Prostate gland (tissue), 2 donors: ENCODE measurements around the gene ZNF263. TPM values are rescaled to one million over a fixed set of nuclear protein-coding genes. Genes with fewer than 3 reads are reported as not detected.

ENCODE experiments used
- DNase-seq: peaks from one replicate; pipeline ENCODE4 v3.0.0-alpha.2; 2019; ENCODE audit warnings: low spot score
- H3K27ac ChIP-seq, 2 donors: fragments of 200-600 bp; sonication (generic); 2 replicates each; pipeline ENCODE4 v1.5.1; 2017 to 2019
- H3K27me3 ChIP-seq: fragments of 200-600 bp; sonication (generic); replicated peaks from 2 replicates; pipeline ENCODE4 v1.5.1; 2019; ENCODE audit not compliant: insufficient read depth
- H3K36me3 ChIP-seq, 2 donors: fragments of 200-600 bp; sonication (generic); 1 replicate in 1 of 2; 2 replicates in 1 of 2; pipeline versions ENCODE4 v1.5.1 to v1.8.1; 2017 to 2019
- H3K4me1 ChIP-seq: fragments of 200-600 bp; sonication (generic); replicated peaks from 2 replicates; pipeline ENCODE4 v1.5.1; 2019
- H3K4me3 ChIP-seq, 2 donors: fragments of 200-600 bp; sonication (generic); 2 replicates each; pipeline ENCODE4 v1.5.1; 2017 to 2019
- H3K9me3 ChIP-seq: fragments of 200-600 bp; sonication (generic); 2 replicates; pipeline ENCODE4 v1.5.1; 2017
- CTCF ChIP-seq, 4 experiments: fragments of 200-600 bp in 2 of 4; fragments of 450-650 bp in 2 of 4; sonication (generic) in 2 of 4; IDR thresholded peaks; 1 replicate in 3 of 4; 2 replicates in 1 of 4; pipeline ENCODE4 v1.5.1; 2016 to 2019; ENCODE audit warnings: antibody characterized with exemption in 4 of 4, mild to moderate bottlenecking in 2 of 4, moderate library complexity in 2 of 4
- POLR2A ChIP-seq: fragments of 450-650 bp; IDR thresholded peaks from one replicate; pipeline ENCODE4 v1.6.1; 2016; ENCODE audit warnings: antibody characterized with exemption, mild to moderate bottlenecking
- POLR2AphosphoS5 ChIP-seq: sonication (generic); formaldehyde crosslinking; IDR thresholded peaks from one replicate; pipeline ENCODE4 v1.6.1; 2017; ENCODE audit warnings: antibody characterized with exemption
- WGBS: methylation state at CpG from one replicate; pipeline ENCODE4 v1.1.5; 2018; 5-methylcytosine and 5-hydroxymethylcytosine counted together
- intact Hi-C: fragments of 100-400 bp; cut with DNase I; formaldehyde crosslinking; loops from one replicate; pipeline ENCODE4 v1.14.2; 2022
- total RNA-seq, 2 donors: library from RNA; depleted of rRNA; stranded (reverse); fragments of >200 nt; gene quantifications; one replicate each; pipeline ENCODE4 v1.1.0, GENCODE V29; 2016

ZNF263 gene
- total RNA-seq, 2 donors from 2014 or later, result 51.2 to 88.8 TPM

DNA sequence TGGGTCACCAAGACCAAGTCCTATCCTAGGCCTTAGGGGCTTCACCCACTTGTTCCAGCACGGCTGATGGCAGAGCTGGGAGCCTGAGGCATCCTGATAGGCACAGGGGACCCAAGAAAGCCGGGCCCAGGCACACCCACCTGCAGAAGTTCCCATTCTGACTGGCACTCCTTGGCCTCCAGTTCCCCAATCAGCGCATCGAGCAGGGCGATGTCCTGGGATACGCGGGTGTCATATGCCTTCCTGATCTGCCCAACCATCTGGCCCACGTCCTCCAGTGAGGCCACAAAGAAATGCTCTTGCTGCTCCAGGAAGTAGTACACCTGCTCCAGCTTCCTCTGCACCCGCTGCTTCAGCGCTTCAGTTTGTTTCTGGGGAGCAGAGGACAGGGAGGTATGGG is 36.4 kb upstream of the ZNF263 start:
- H3K36me3 ChIP-seq, result no peaks in the 10 kb centered on the region
- intact Hi-C loops, result no loop called here
- DNase-seq, result no peak
- no peaks in the 10 kb centered on the region for H3K4me1 ChIP-seq
- H3K9me3 ChIP-seq, result no peaks in the 10 kb centered on the region
- WGBS, result 81% methylated on average over 10 of the region's 10 CpGs
- H3K27ac ChIP-seq, result no peak overlapping the region
- H3K4me3 ChIP-seq, result no peak overlapping the region
- no peaks in the 10 kb centered on the region for H3K27me3 ChIP-seq
- TF ChIP-seq POLR2A, result no peak
- no peak for TF ChIP-seq CTCF (IDR thresholded peaks at IDR 0.05)
- TF ChIP-seq POLR2AphosphoS5, result no peak

DNA sequence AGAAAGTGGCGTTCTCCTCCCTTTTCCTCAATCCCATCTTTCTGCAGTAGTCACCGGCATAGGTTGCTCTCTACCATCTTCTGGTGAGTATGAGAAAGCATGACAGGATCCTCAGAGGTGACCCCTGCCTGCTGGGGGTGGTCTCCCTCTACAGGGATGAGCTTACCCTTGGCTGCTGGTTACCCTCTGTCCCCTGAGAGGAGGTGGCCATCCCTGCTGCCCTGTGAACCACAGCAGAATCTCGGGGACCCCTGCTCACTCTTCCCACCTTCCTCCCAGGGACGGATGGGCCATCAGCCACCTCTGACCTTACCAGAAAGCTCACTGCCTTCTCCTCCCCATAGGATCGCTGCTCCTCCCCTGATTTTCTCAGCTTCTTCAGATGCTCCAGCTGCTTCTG is 34.7 kb upstream of the ZNF263 start:
- TF ChIP-seq POLR2AphosphoS5, result no peak
- TF ChIP-seq CTCF (IDR thresholded peaks at IDR 0.05), result no peak
- no peak for TF ChIP-seq POLR2A
- no peak for DNase-seq
- no peaks in the 10 kb centered on the region for H3K36me3 ChIP-seq
- no peaks in the 10 kb centered on the region for H3K9me3 ChIP-seq
- no peaks in the 10 kb centered on the region for H3K4me1 ChIP-seq
- no peak overlapping the region for H3K4me3 ChIP-seq
- no peak overlapping the region for H3K27ac ChIP-seq
- H3K27me3 ChIP-seq, result no peaks in the 10 kb centered on the region
- 85% methylated on average over 5 of the region's 5 CpGs for WGBS
- intact Hi-C loops, result no loop called here

GRCh38 chr16:3249020-3249419 is 34.3 kb upstream of the ZNF263 start:
- DNase-seq, result no peak
- intact Hi-C loops, result no loop called here

GRCh38 chr16:3249451-3249850 is 33.8 kb upstream of the ZNF263 start:
- Histone ChIP-seq H3K27ac (no peak overlapping the region), H3K4me3 (no peak overlapping the region), H3K9me3 (no peaks in the 10 kb centered on the region), H3K27me3 (no peaks in the 10 kb centered on the region), H3K36me3 (no peaks in the 10 kb centered on the region), H3K4me1 (no peaks in the 10 kb centered on the region)
- TF ChIP-seq POLR2A (no peak), CTCF (IDR thresholded peaks at IDR 0.05) (no peak), POLR2AphosphoS5 (no peak)
- WGBS, result 82% methylated on average over 9 of the region's 14 CpGs
- no peak for DNase-seq
- intact Hi-C loops, result no loop called here

More at GRCh38 chr16:3249020-3249419, 34.3 kb upstream of the ZNF263 start:
- TF ChIP-seq CTCF (IDR thresholded peaks at IDR 0.05) (no peak), POLR2A (no peak), POLR2AphosphoS5 (no peak)
- H3K9me3 ChIP-seq, result no peaks in the 10 kb centered on the region
- H3K4me1 ChIP-seq, result no peaks in the 10 kb centered on the region
- 67% methylated on average over 1 of the region's 1 CpG for WGBS
- H3K27ac ChIP-seq, result no peak overlapping the region
- H3K36me3 ChIP-seq, result no peaks in the 10 kb centered on the region
- no peak overlapping the region for H3K4me3 ChIP-seq
- H3K27me3 ChIP-seq, result no peaks in the 10 kb centered on the region

DNA sequence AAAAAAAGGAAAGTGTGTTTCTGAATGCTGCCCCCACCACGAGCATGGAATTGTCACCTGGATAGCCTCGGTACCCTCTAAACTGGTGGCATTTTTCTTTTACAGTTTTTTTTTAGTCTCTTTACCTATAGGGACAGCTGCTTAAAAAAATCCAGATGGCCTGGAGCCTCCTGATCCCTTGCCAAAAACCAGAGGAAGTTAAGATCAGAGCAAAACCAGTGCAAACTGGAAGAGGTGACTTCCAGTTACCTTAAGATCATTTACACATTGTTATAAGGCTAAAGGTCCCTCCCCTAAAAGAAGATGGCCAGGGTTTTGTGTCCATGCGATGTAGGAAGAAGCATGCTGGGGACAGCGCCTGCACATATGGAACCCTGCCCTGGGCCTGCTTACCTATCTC is 30.3 kb upstream of the ZNF263 start:
- intact Hi-C loops, result no loop called here
- no peak overlapping the region for H3K27ac ChIP-seq
- no peak overlapping the region for H3K4me3 ChIP-seq
- H3K4me1 ChIP-seq, result no peaks in the 10 kb centered on the region
- no peak for DNase-seq
- no peaks in the 10 kb centered on the region for H3K9me3 ChIP-seq
- TF ChIP-seq CTCF (IDR thresholded peaks at IDR 0.05) (no peak), POLR2A (no peak), POLR2AphosphoS5 (no peak)
- H3K36me3 ChIP-seq, result no peaks in the 10 kb centered on the region
- 78% methylated on average over 4 of the region's 4 CpGs for WGBS
- H3K27me3 ChIP-seq, result no peaks in the 10 kb centered on the region
